Fibroblast of skin of abdomen (primary cell): ENCODE data around the gene KLHDC3.

ENCODE experiments used
- DNase-seq: peaks from one replicate; pipeline ENCODE4 v3.0.0-alpha.2; 2013

The KLHDC3 gene

GRCh38 chr6:43059168-43060033 is 45.4 kb downstream of the KLHDC3 start, which contains the start of the genes KLC4 and MRPL2:
Gene KLC4, plus strand, starts transcription at chr6:43059631. Its CDS starts 1,705 bp downstream, at chr6:43061336.
Gene MRPL2, minus strand, starts transcription at chr6:43059434. Its CDS starts 53 bp downstream, at chr6:43059381.
- peak; percentile 99 for DNase-seq

GRCh38 chr6:43060034-43060754 is 46.1 kb downstream of the KLHDC3 start:
- no peak for DNase-seq

GRCh38 chr6:43060755-43061633 is 46.9 kb downstream of the KLHDC3 start:
- DNase-seq: no peak

- no peak for DNase-seq
Observed at GRCh38 chr6:43061861-43062260, 47.8 kb downstream of the KLHDC3 start.

GRCh38 chr6:43062818-43063217 is 48.8 kb downstream of the KLHDC3 start:
- DNase-seq: no peak

- DNase-seq: peak; percentile 77
Observed at GRCh38 chr6:43070028-43070632, 56.1 kb downstream of the KLHDC3 start.
